ENCODE measurements around the gene CLK2. TPM values are rescaled to one million over a fixed set of nuclear protein-coding genes. Genes with fewer than 3 reads are reported as not detected.
"Not testable (repeated sequence)": the region's sequence is repeated elsewhere in the genome, so short reads cannot be mapped to it uniquely, and the experiment has no call there.

Gene CLK2
- total RNA-seq, 2 donors from 2014 or later, result 28.1 to 56.5 TPM

DNA sequence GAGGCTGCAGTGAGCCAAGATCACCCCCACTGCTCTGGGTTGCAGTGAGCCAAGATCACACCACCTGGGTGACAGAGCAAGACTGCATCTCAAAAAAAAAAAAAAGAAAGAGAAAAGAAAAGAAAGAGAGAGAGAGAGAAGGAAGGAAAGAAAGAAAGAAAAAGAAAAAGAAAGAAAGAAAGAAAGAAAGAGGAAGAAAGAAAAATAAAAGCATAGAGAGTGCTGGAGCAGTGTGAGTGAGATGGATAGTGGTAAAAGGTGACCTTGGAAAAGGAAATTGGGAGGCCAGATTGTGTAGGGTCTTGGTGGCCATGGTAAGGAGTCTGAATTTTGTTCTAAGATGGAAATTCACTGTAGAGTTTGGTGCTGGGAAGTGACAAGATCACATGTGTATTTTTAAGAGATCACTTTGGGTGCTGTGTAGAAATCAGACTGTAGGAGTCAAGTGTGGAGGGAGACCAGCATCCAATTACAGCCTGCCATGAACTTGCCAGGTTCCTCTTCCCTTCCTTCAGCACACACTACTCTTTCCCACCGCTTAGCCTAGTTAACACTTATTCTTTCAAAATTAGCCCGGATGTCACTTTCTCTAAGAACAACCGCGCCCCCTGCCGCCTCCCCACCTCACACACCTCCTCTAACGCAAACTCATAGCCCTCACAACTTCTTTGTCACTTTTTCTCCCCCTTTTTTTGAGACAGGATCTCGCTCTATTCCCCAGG, 47.0 kb downstream of the CLK2 start:
- TF ChIP-seq, protein P1, sequence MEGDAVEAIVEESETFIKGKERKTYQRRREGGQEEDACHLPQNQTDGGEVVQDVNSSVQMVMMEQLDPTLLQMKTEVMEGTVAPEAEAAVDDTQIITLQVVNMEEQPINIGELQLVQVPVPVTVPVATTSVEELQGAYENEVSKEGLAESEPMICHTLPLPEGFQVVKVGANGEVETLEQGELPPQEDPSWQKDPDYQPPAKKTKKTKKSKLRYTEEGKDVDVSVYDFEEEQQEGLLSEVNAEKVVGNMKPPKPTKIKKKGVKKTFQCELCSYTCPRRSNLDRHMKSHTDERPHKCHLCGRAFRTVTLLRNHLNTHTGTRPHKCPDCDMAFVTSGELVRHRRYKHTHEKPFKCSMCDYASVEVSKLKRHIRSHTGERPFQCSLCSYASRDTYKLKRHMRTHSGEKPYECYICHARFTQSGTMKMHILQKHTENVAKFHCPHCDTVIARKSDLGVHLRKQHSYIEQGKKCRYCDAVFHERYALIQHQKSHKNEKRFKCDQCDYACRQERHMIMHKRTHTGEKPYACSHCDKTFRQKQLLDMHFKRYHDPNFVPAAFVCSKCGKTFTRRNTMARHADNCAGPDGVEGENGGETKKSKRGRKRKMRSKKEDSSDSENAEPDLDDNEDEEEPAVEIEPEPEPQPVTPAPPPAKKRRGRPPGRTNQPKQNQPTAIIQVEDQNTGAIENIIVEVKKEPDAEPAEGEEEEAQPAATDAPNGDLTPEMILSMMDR (IDR thresholded peaks at IDR 0.05), result peak in 3 of 4 experiments; percentile 13 to 66 (median 48)
- TF ChIP-seq POLR2A (IDR thresholded peaks at IDR 0.05), result no peak
- Histone ChIP-seq H3K36me3 (no peaks in the 10 kb centered on the region), H3K27me3 (replicated peaks; ENCODE audit: insufficient read depth) (no peaks in the 10 kb centered on the region), H3K27ac (peak overlapping the region; percentile 59 to 67), H3K4me1 (replicated peaks) (no peaks in the 10 kb centered on the region), H3K9me3 (no peaks in the 10 kb centered on the region), H3K4me3 (peak overlapping the region; percentile 33 to 58)
- 0% methylated on average over 7 of the region's 7 CpGs for WGBS
- intact Hi-C loops (cut with DNase I), result no loop called here
- no peak for DNase-seq (ENCODE audit: low spot score)

DNA sequence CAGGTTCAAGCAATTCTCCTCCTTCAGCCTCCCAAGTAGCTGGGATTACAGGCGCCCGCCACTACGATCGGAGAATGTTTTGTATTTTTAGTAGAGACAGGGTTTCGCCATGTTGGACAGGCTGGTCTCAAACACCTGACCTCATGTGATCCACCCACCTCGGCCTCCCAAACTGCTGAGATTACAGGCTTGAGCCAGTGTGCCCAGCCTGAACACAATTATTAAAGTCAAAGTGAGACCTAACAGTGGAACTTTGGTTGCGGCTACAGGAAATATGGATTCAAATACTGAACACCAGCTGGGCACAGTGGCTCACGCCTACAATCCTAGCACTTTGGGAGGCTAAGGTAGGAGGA, 47.9 kb downstream of the CLK2 start:
- intact Hi-C loops (cut with DNase I); H3K36me3 ChIP-seq; H3K4me1 ChIP-seq (replicated peaks); DNase-seq (ENCODE audit: low spot score); H3K9me3 ChIP-seq; H3K27ac ChIP-seq; H3K4me3 ChIP-seq; H3K27me3 ChIP-seq (replicated peaks; ENCODE audit: insufficient read depth): not testable (repeated sequence)
- 97% methylated on average over 8 of the region's 8 CpGs for WGBS

DNA sequence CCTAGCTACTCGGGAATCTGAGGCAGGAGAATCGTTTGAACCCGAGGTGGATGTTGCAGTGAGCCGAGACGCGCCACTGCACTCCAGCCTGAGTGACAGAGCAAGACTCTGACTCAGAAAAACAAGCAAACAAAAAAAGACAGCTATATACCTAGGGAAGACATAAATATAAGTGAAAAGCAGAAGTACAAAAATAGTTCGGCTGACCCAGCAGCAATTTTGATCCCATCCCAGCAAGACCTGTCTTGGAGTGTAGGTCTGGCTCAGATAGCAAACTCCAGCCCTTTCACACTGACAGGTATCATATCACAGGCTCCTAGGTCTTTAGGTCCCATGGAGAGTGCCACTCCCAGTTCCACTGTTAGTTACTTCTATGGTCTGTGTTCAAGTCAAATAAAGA, 50.3 kb downstream of the CLK2 start:
- 80% methylated on average over 7 of the region's 7 CpGs for WGBS
- H3K4me3 ChIP-seq, result no peak overlapping the region
- intact Hi-C loops (cut with DNase I), result no loop called here

DNA sequence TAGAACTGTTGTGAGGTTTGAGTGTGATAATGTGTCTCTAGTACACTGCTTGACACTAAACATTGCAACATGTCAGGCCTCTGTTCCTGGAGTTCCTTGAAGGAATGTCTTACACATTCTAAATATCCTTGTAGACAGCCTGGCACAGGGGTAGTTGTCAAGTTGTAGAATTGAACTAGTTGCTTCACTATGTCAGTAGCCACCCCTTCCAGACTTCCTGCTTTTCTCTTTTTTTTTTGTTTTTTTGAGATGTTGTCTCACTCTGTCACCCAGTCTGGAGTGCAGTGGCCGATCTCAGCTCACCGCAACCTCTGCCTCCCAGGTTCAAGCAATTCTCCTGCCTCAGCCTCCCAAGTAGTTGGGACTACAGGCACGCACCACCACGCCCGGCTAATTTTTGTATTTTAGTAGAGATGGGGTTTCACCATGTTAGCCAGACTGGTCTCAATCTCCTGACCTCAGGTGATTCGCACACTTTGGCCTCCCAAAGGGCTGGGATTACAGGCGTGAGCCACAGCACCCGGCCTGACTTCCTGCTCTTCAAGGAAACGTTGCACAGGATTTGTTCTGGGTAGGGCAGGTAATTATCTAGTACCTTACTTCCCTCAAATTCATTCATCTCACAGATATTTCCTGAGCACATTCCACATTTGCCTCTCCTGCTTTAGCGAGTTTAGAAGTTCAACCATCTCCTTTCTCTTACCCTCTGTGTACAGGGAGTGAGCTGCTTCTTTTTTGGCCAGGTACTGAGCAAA, 52.9 kb downstream of the CLK2 start:
- H3K4me3 ChIP-seq; H3K27me3 ChIP-seq (replicated peaks; ENCODE audit: insufficient read depth); H3K36me3 ChIP-seq; DNase-seq (ENCODE audit: low spot score); H3K27ac ChIP-seq; H3K9me3 ChIP-seq; intact Hi-C loops (cut with DNase I); H3K4me1 ChIP-seq (replicated peaks): not testable (repeated sequence)
- WGBS, result 91% methylated on average over 10 of the region's 10 CpGs

More for the DNA sequence above, 50.3 kb downstream of the CLK2 start:
- Histone ChIP-seq H3K4me1 (replicated peaks) (no peaks in the 10 kb centered on the region), H3K36me3 (no peaks in the 10 kb centered on the region), H3K27ac (no peak overlapping the region), H3K27me3 (replicated peaks; ENCODE audit: insufficient read depth) (no peaks in the 10 kb centered on the region), H3K9me3 (no peaks in the 10 kb centered on the region)
- TF ChIP-seq POLR2A (IDR thresholded peaks at IDR 0.05) (no peak), POLR2AphosphoS5 (IDR thresholded peaks at IDR 0.05) (no peak)
- TF ChIP-seq, protein P1 (IDR thresholded peaks at IDR 0.05), result no peak
- DNase-seq (ENCODE audit: low spot score), result no peak

DNA sequence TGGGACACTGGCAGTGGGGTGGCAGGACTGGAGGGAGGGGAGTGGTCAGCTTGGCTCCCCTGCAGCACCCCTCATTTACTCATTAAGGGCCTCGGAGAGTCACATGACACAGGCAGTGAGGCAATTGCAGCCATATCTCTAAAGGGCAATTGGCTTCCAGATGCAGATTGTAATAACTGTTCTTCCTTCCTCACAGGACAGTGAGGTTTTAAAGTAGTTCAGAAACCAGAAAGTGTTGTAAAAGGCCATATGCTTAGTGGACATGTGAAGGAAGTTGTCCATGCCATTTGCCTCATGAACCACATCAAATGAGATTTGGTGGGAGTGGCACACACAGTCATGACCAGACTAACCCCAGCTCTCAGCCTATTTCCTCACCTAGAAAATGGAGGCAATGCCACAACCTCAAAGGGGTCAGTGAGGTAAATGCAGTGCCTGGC, 53.7 kb downstream of the CLK2 start:
- TF ChIP-seq, protein P1 (IDR thresholded peaks at IDR 0.05), result no peak
- no peak for TF ChIP-seq POLR2AphosphoS5 (IDR thresholded peaks at IDR 0.05)
- TF ChIP-seq POLR2A (IDR thresholded peaks at IDR 0.05), result no peak
- no peaks in the 10 kb centered on the region for H3K4me1 ChIP-seq (replicated peaks)
- H3K9me3 ChIP-seq, result no peaks in the 10 kb centered on the region
- WGBS, result 0% methylated on average over 1 of the region's 1 CpG
- no peak overlapping the region for H3K27ac ChIP-seq
- intact Hi-C loops (cut with DNase I), result no loop called here
- no peaks in the 10 kb centered on the region for H3K36me3 ChIP-seq
- no peak overlapping the region for H3K4me3 ChIP-seq
- no peak for DNase-seq (ENCODE audit: low spot score)
- H3K27me3 ChIP-seq (replicated peaks; ENCODE audit: insufficient read depth), result no peaks in the 10 kb centered on the region
